ENCODE data around the gene COL28A1. TPM values are rescaled to one million over a fixed set of nuclear protein-coding genes. Genes with fewer than 3 reads are reported as not detected.

COL28A1 gene
- total RNA-seq, 2 donors from 2014 or later = 0.09 TPM; not detected in 1

GRCh38 chr7:7321681-7322080 lies 214.0 kb downstream of the COL28A1 start:
- no peak for DNase-seq (ENCODE audit: low spot score in 2 of 2)
- Mint-ChIP-seq H3K27ac (no peak overlapping the region), H3K9me3 (peaks cover 0 to 5% of the 10 kb centered on the region in 2 donors), H3K36me3 (no peaks in the 10 kb centered on the region)
- no peak for ATAC-seq

GRCh38 chr7:7318601-7319000 lies 217.1 kb downstream of the COL28A1 start:
- ATAC-seq (no peak), DNase-seq (ENCODE audit: low spot score in 2 of 2) (no peak)
- H3K27ac Mint-ChIP-seq = no peak overlapping the region
- no peaks in the 10 kb centered on the region for H3K36me3 Mint-ChIP-seq
- H3K9me3 Mint-ChIP-seq = peaks cover 0 to 5% of the 10 kb centered on the region in 2 donors

DNA sequence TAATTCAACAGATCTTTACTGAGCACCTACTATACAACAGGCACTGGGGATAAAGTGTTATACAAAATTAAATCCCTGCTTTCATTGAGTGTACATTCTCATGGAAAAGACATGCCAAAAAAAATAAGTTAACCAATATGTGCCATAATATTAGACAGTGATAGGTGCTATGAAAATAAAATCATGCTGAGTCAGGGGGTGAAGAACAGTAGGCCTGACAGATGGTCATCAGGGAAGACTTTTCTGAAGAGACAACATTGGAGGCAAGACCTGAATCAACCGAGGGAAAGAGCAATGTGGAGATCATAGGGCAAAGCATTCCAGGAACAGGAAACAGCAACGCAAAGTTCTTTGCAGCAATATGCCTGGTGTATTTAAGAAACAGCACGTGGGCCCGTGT lies 217.8 kb downstream of the COL28A1 start:
- peaks cover 0 to 5% of the 10 kb centered on the region in 2 donors for H3K9me3 Mint-ChIP-seq
- ATAC-seq = no peak
- no peak overlapping the region for H3K27ac Mint-ChIP-seq
- DNase-seq (ENCODE audit: low spot score in 2 of 2) = no peak
- no peaks in the 10 kb centered on the region for H3K36me3 Mint-ChIP-seq

DNA sequence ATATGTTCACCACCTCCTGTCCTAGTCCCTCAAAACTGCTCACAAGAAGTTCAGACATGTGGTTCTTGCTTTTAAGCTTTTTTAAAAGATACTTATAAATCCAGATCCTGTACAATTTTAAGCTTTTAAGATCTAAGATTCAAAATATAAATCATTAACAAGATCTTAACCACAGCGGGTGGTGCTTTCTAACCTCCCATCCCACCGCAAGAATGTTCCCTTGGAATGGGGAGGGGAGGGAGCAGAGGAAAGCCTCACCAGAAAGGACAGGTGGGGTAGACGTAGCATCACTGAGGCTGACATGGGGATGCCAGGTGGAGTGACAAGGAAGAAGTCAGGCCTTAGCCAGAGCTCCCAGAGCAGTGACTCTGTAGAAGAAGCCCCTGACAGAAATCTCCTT lies 219.8 kb downstream of the COL28A1 start:
- ATAC-seq (no peak), DNase-seq (ENCODE audit: low spot score in 2 of 2) (no peak)
- Mint-ChIP-seq H3K27ac (no peak overlapping the region), H3K36me3 (no peaks in the 10 kb centered on the region), H3K9me3 (peaks cover 0 to 5% of the 10 kb centered on the region in 2 donors)

DNA sequence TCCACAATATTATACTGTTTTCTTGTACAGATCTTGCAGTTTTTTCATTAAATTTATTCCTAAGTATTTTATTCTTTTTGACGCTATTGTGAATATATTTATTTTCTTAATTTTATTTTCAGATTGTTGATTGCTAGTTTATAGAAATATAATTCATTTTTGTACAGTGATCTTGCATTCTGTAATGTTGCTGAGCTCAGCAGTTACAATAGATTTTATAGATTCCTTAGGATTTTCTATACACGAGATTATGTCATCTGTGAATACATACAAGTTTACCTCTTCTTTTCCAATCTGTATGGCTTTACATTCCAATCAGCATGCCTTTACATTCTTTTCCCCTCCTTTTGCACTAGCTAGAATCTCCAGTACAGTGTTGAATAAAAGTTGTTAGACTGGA lies 223.3 kb downstream of the COL28A1 start:
- Mint-ChIP-seq H3K9me3 (peaks cover 0 to 18% of the 10 kb centered on the region in 2 donors), H3K36me3 (no peaks in the 10 kb centered on the region), H3K27ac (no peak overlapping the region)
- DNase-seq (ENCODE audit: low spot score in 2 of 2) = no peak
- ATAC-seq = no peak

DNA sequence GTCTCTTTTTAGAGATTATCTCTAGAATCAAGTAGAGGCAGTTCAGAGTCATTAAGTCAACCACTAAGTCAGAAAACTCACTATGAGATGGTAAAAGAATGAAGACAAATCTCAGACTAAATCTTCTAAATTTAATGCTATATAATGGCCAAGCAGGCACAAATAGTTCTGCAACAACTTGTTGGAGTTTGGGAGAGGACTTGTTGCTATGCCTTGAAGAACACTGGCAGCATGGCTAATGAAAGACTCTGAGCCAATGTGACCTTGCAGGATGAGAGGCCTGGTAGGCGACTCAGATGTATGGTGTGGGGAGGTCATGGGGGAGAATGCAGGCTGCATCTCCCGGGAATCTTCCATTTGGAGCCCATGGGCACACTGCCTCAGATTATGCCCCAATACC lies 224.7 kb downstream of the COL28A1 start:
- DNase-seq (ENCODE audit: low spot score in 2 of 2) (no peak), ATAC-seq (no peak)
- Mint-ChIP-seq H3K27ac (no peak overlapping the region), H3K36me3 (no peaks in the 10 kb centered on the region), H3K9me3 (peaks cover 0 to 18% of the 10 kb centered on the region in 2 donors)

GRCh38 chr7:7309203-7309602 lies 226.5 kb downstream of the COL28A1 start:
- DNase-seq (ENCODE audit: low spot score in 2 of 2) (no peak), ATAC-seq (no peak)
- Mint-ChIP-seq H3K9me3 (peaks cover 0 to 18% of the 10 kb centered on the region in 2 donors), H3K27ac (no peak overlapping the region), H3K36me3 (no peaks in the 10 kb centered on the region)

Other genes starting within 250 kb of the COL28A1 start
- 10 to 100 TPM; 20.8 to 65.3 TPM for gene MIOS, start 31.0 kb upstream of the COL28A1 start, total RNA-seq
- 10 to 100 TPM; 11.8 to 13.0 TPM for gene UMAD1, start 104.9 kb upstream of the COL28A1 start, total RNA-seq
- 100 to 1,000 TPM; 150 to 163 TPM for gene RPA3, start 182.7 kb upstream of the COL28A1 start, total RNA-seq